ENCODE data around the gene CDK5. TPM values are rescaled to one million over a fixed set of nuclear protein-coding genes. Genes with fewer than 3 reads are reported as not detected.
"Not testable (repeated sequence)": the region's sequence is repeated elsewhere in the genome, so short reads cannot be mapped to it uniquely, and the experiment has no call there.

Gene CDK5
- total RNA-seq, 4 donors from 2014 or later = 3.7 to 10.7 (median 5.9) TPM

DNA sequence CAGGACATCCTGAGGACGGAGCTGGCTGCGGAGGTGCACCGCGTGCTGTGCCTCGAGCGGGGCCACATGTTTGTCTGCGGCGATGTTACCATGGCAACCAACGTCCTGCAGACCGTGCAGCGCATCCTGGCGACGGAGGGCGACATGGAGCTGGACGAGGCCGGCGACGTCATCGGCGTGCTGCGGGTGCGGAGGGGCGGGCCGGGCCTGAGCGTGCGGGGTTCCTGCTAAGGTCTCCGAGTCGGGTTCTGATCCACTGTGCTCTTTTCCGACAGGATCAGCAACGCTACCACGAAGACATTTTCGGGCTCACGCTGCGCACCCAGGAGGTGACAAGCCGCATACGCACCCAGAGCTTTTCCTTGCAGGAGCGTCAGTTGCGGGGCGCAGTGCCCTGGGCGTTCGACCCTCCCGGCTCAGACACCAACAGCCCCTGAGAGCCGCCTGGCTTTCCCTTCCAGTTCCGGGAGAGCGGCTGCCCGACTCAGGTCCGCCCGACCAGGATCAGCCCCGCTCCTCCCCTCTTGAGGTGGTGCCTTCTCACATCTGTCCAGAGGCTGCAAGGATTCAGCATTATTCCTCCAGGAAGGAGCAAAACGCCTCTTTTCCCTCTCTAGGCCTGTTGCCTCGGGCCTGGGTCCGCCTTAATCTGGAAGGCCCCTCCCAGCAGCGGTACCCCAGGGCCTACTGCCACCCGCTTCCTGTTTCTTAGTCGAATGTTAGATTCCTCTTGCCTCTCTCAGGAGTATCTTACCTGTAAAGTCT lies 43.8 kb downstream of the CDK5 start:
- in situ Hi-C loops (cut with MboI; ENCODE audit: low sequenced_read_pairs in 4 of 4) = no loop called here
- ATAC-seq (no peak), DNase-seq (no peak)
- Histone ChIP-seq H3K4me3 (peak overlapping the region; percentile 20 to 40 (median 26)), H3K9me3 (no peaks in the 10 kb centered on the region), H3K27ac (no peak overlapping the region), H3K27me3 (peaks cover 23 to 69% (median 62%) of the 10 kb centered on the region in 3 donors), H3K36me3 (no peaks in the 10 kb centered on the region), H3K4me1 (peaks cover 8 to 23% of the 10 kb centered on the region in 2 donors)
- intact Hi-C loops (cut with DNase I; ENCODE audit: low total_unique reads) = no loop called here
- TF ChIP-seq, protein P1, sequence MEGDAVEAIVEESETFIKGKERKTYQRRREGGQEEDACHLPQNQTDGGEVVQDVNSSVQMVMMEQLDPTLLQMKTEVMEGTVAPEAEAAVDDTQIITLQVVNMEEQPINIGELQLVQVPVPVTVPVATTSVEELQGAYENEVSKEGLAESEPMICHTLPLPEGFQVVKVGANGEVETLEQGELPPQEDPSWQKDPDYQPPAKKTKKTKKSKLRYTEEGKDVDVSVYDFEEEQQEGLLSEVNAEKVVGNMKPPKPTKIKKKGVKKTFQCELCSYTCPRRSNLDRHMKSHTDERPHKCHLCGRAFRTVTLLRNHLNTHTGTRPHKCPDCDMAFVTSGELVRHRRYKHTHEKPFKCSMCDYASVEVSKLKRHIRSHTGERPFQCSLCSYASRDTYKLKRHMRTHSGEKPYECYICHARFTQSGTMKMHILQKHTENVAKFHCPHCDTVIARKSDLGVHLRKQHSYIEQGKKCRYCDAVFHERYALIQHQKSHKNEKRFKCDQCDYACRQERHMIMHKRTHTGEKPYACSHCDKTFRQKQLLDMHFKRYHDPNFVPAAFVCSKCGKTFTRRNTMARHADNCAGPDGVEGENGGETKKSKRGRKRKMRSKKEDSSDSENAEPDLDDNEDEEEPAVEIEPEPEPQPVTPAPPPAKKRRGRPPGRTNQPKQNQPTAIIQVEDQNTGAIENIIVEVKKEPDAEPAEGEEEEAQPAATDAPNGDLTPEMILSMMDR (IDR thresholded peaks at IDR 0.05 in 4 of 5, conservative IDR thresholded peaks at IDR 0.05 in 1 of 5) = no peak
- TF ChIP-seq POLR2A (IDR thresholded peaks at IDR 0.05) = no peak

- Histone ChIP-seq H3K9me3 (no peaks in the 10 kb centered on the region), H3K27ac (no peak overlapping the region), H3K27me3 (peaks cover 21 to 74% (median 66%) of the 10 kb centered on the region in 3 donors), H3K36me3 (no peaks in the 10 kb centered on the region), H3K4me1 (peaks cover 3 to 23% of the 10 kb centered on the region in 2 donors), H3K4me3 (peak overlapping the region; percentile 20 to 40 (median 26))
- intact Hi-C loops (cut with DNase I; ENCODE audit: low total_unique reads) (no loop called here), in situ Hi-C loops (cut with MboI; ENCODE audit: low sequenced_read_pairs in 4 of 4) (no loop called here)
- DNase-seq (no peak), ATAC-seq (no peak)
- TF ChIP-seq, protein P1 (IDR thresholded peaks at IDR 0.05 in 4 of 5, conservative IDR thresholded peaks at IDR 0.05 in 1 of 5) = no peak
These were observed 44.4 kb downstream of the CDK5 start for GRCh38 chr7:151013356-151013732.

DNA sequence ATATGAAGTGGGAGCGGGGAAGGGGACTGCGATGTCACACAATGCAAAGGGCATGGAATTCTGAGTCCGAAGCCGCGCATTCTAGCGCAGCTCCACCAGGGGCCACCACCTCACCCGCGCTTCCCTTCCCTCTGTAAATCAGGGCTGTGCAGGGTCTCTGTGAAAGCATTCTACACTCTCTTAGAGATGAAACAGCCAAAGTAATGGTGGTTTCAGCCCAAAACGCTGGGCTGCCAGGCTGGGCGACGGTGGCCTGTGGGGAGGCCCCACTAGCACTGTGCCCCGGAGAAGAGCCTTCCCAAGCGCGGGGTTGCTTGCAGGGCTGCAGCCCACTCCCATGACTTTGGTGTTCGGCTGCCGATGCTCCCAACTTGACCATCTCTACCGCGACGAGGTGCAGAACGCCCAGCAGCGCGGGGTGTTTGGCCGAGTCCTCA lies 44.8 kb downstream of the CDK5 start:
- H3K9me3 ChIP-seq = no peaks in the 10 kb centered on the region
- ATAC-seq (no peak), DNase-seq (no peak)
- no peak overlapping the region for H3K27ac ChIP-seq
- H3K36me3 ChIP-seq = no peaks in the 10 kb centered on the region
- peaks cover under 1 to 21% of the 10 kb centered on the region in 2 donors for H3K4me1 ChIP-seq
- in situ Hi-C loops (cut with MboI; ENCODE audit: low sequenced_read_pairs in 4 of 4) = no loop called here
- no peak overlapping the region for H3K4me3 ChIP-seq
- TF ChIP-seq POLR2A (IDR thresholded peaks at IDR 0.05) = no peak
- TF ChIP-seq, protein P1 (IDR thresholded peaks at IDR 0.05 in 4 of 5, conservative IDR thresholded peaks at IDR 0.05 in 1 of 5) = peak in 2 of 5 experiments; percentile 22 to 27
- H3K27me3 ChIP-seq = peaks cover 17 to 73% (median 67%) of the 10 kb centered on the region in 3 donors
- intact Hi-C loops (cut with DNase I; ENCODE audit: low total_unique reads) = no loop called here

- intact Hi-C loops (cut with DNase I; ENCODE audit: low total_unique reads) (no loop called here), in situ Hi-C loops (cut with MboI; ENCODE audit: low sequenced_read_pairs in 4 of 4) (no loop called here)
- Histone ChIP-seq H3K27ac (no peak overlapping the region), H3K27me3 (peaks cover 12 to 65% (median 59%) of the 10 kb centered on the region in 3 donors), H3K4me3 (no peak overlapping the region), H3K36me3 (no peaks in the 10 kb centered on the region), H3K4me1 (peaks cover 0 to 19% of the 10 kb centered on the region in 2 donors), H3K9me3 (no peaks in the 10 kb centered on the region)
- TF ChIP-seq, protein P1 (IDR thresholded peaks at IDR 0.05 in 4 of 5, conservative IDR thresholded peaks at IDR 0.05 in 1 of 5) = no peak
- no peak for TF ChIP-seq POLR2A (IDR thresholded peaks at IDR 0.05)
- DNase-seq (no peak), ATAC-seq (no peak)
These were observed 45.5 kb downstream of the CDK5 start for GRCh38 chr7:151012031-151012692.

- H3K4me3 ChIP-seq; ATAC-seq; intact Hi-C loops (cut with DNase I; ENCODE audit: low total_unique reads); in situ Hi-C loops (cut with MboI; ENCODE audit: low sequenced_read_pairs in 4 of 4); H3K9me3 ChIP-seq; H3K36me3 ChIP-seq; H3K27ac ChIP-seq; DNase-seq: not testable (repeated sequence)
- peaks cover 12 to 61% (median 58%) of the 10 kb centered on the region in 3 donors for H3K27me3 ChIP-seq
- peaks cover 0 to 19% of the 10 kb centered on the region in 2 donors for H3K4me1 ChIP-seq
These were observed 46.1 kb downstream of the CDK5 start for GRCh38 chr7:151011616-151012015.
